ENCODE results near the gene LSG1.

LSG1 gene

DNA sequence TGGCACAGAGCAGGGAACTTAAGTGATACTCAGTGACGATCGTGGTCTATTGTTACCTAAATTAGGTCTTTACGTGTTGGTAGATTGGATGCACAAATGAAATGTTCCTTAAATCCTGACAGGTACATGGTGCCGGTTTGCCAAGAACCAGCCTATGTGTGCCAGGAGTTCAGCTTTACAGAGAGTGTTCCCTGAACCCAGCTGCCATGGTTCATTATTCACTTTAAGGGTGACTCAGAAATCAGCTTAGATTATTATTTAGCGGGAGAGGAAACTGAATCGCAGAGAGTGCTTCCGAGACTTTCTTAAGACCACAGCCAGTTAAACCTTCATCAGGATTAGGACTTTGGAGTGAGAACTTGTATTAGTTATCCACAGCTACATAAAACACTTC, 35.2 kb upstream of the LSG1 start:
- H3K9me3 ChIP-seq (ENCODE audit: insufficient read depth, low read depth, low read length) = no peaks in the 10 kb centered on the region
- no peak overlapping the region for H2AFZ ChIP-seq (ENCODE audit: low read length)
- H3K9me2 ChIP-seq (replicated peaks; ENCODE audit: low read depth, low read length) = no peaks in the 10 kb centered on the region

DNA sequence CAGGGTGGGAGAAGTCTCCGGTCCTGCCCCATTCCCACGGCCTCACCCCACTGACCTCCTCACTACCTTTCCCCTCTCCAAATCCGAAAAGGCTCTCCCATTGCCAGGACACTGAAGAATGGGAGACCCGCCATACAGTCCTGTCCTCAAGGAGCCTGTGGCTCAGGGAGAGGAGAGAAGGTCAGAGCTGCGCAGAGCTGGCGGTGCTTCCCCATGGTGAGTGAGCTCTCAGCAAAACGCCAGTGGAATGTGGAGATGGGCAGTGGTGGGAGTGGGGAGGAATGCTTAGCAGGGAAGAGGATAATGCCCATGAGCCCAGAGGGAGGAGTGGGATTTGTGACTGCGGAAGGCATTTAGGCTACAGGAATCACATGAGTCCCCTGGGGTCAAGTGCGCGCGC, 33.8 kb upstream of the LSG1 start:
- Histone ChIP-seq H3K9me2 (replicated peaks; ENCODE audit: low read depth, low read length) (no peaks in the 10 kb centered on the region), H3K79me2 (ENCODE audit: insufficient read depth, low read length) (no peaks in the 10 kb centered on the region), H3K27me3 (ENCODE audit: insufficient read depth, low read length, poor library complexity, severe bottlenecking) (no peaks in the 10 kb centered on the region), H3K36me3 (ENCODE audit: insufficient read depth, low read length) (no peaks in the 10 kb centered on the region), H3K9ac (ENCODE audit: low read depth, low read length, poor library complexity, severe bottlenecking) (no peak overlapping the region), H3K4me2 (ENCODE audit: low read depth, low read length, poor library complexity, severe bottlenecking) (no peak overlapping the region), H3F3A (ENCODE audit: low read depth) (no peaks in the 10 kb centered on the region), H4K20me1 (ENCODE audit: insufficient read depth, low read length, poor library complexity, severe bottlenecking) (no peaks in the 10 kb centered on the region), H3K4me3 (ENCODE audit: low read length, poor library complexity, severe bottlenecking) (no peak overlapping the region), H2AFZ (ENCODE audit: low read length) (no peak overlapping the region), H3K4me1 (ENCODE audit: insufficient read depth, low read length, poor library complexity, severe bottlenecking) (no peaks in the 10 kb centered on the region), H3K9me3 (ENCODE audit: insufficient read depth, low read depth, low read length) (no peaks in the 10 kb centered on the region)
- TF ChIP-seq EZH2phosphoT487 (IDR thresholded peaks at IDR 0.05; ENCODE audit: borderline replicate concordance) = no peak
- TF ChIP-seq, protein P1, sequence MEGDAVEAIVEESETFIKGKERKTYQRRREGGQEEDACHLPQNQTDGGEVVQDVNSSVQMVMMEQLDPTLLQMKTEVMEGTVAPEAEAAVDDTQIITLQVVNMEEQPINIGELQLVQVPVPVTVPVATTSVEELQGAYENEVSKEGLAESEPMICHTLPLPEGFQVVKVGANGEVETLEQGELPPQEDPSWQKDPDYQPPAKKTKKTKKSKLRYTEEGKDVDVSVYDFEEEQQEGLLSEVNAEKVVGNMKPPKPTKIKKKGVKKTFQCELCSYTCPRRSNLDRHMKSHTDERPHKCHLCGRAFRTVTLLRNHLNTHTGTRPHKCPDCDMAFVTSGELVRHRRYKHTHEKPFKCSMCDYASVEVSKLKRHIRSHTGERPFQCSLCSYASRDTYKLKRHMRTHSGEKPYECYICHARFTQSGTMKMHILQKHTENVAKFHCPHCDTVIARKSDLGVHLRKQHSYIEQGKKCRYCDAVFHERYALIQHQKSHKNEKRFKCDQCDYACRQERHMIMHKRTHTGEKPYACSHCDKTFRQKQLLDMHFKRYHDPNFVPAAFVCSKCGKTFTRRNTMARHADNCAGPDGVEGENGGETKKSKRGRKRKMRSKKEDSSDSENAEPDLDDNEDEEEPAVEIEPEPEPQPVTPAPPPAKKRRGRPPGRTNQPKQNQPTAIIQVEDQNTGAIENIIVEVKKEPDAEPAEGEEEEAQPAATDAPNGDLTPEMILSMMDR (conservative IDR thresholded peaks at IDR 0.05; ENCODE audit: low read length) = no peak

More for the DNA sequence above, 35.2 kb upstream of the LSG1 start:
- H4K20me1 ChIP-seq (ENCODE audit: insufficient read depth, low read length, poor library complexity, severe bottlenecking) = no peaks in the 10 kb centered on the region
- no peak overlapping the region for H3K4me2 ChIP-seq (ENCODE audit: low read depth, low read length, poor library complexity, severe bottlenecking)
- TF ChIP-seq EZH2phosphoT487 (IDR thresholded peaks at IDR 0.05; ENCODE audit: borderline replicate concordance) = no peak
- TF ChIP-seq, protein P1 (conservative IDR thresholded peaks at IDR 0.05; ENCODE audit: low read length) = no peak
- H3K4me1 ChIP-seq (ENCODE audit: insufficient read depth, low read length, poor library complexity, severe bottlenecking) = no peaks in the 10 kb centered on the region
- no peaks in the 10 kb centered on the region for H3K36me3 ChIP-seq (ENCODE audit: insufficient read depth, low read length)
- no peak overlapping the region for H3K9ac ChIP-seq (ENCODE audit: low read depth, low read length, poor library complexity, severe bottlenecking)
- no peaks in the 10 kb centered on the region for H3F3A ChIP-seq (ENCODE audit: low read depth)
- H3K4me3 ChIP-seq (ENCODE audit: low read length, poor library complexity, severe bottlenecking) = no peak overlapping the region
- H3K79me2 ChIP-seq (ENCODE audit: insufficient read depth, low read length) = no peaks in the 10 kb centered on the region
- no peaks in the 10 kb centered on the region for H3K27me3 ChIP-seq (ENCODE audit: insufficient read depth, low read length, poor library complexity, severe bottlenecking)

DNA sequence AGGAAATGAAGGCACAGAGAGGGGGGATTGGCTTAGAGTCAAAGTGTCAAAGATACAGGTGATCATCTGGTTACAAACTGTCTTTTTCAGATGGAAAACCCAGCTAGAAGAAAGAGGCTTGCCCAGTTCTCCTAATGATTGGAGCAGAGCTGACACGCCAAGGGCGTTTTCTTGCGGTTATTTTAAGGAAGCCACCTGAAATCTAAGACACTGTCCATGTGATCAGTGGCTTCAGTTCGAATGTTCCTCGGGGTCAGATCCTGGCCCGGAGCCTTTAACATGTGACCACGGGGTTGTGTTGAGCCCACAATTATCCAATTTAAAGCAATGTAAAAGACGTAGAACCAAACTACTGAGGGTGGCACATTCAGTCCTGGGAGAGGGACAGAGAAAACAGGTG, 33.2 kb upstream of the LSG1 start:
- H3K9me2 ChIP-seq (replicated peaks; ENCODE audit: low read depth, low read length) = no peaks in the 10 kb centered on the region
- H3F3A ChIP-seq (ENCODE audit: low read depth) = no peaks in the 10 kb centered on the region
- H3K4me1 ChIP-seq (ENCODE audit: insufficient read depth, low read length, poor library complexity, severe bottlenecking) = no peaks in the 10 kb centered on the region
- H3K9me3 ChIP-seq (ENCODE audit: insufficient read depth, low read depth, low read length) = no peaks in the 10 kb centered on the region
- no peak overlapping the region for H3K4me2 ChIP-seq (ENCODE audit: low read depth, low read length, poor library complexity, severe bottlenecking)
- H3K4me3 ChIP-seq (ENCODE audit: low read length, poor library complexity, severe bottlenecking) = no peak overlapping the region
- no peak overlapping the region for H3K9ac ChIP-seq (ENCODE audit: low read depth, low read length, poor library complexity, severe bottlenecking)
- H4K20me1 ChIP-seq (ENCODE audit: insufficient read depth, low read length, poor library complexity, severe bottlenecking) = no peaks in the 10 kb centered on the region
- no peak overlapping the region for H2AFZ ChIP-seq (ENCODE audit: low read length)
- TF ChIP-seq, protein P1 (conservative IDR thresholded peaks at IDR 0.05; ENCODE audit: low read length) = no peak
- TF ChIP-seq EZH2phosphoT487 (IDR thresholded peaks at IDR 0.05; ENCODE audit: borderline replicate concordance) = no peak
- no peaks in the 10 kb centered on the region for H3K27me3 ChIP-seq (ENCODE audit: insufficient read depth, low read length, poor library complexity, severe bottlenecking)
- H3K79me2 ChIP-seq (ENCODE audit: insufficient read depth, low read length) = no peaks in the 10 kb centered on the region
- H3K36me3 ChIP-seq (ENCODE audit: insufficient read depth, low read length) = no peaks in the 10 kb centered on the region

All from Loucy (cell line).